Parietal lobe (tissue), 2 donors: ENCODE data around the gene CLK4. TPM values are rescaled to one million over a fixed set of nuclear protein-coding genes. Genes with fewer than 3 reads are reported as not detected.

Source experiments
- small RNA-seq: library from RNA; depleted of rRNA; stranded (forward); fragments of <200 nt; gene quantifications from one replicate; pipeline ENCODE3, GENCODE V24; 2014; ENCODE audit warnings: low replicate concordance
- total RNA-seq: library from RNA; depleted of rRNA; stranded (reverse); fragments of >200 nt; gene quantifications from one replicate; pipeline ENCODE4 v1.2.3, GENCODE V29; 2014

Gene CLK4
- 104 TPM for total RNA-seq

GRCh38 chr5:178626484-178627258 is at the start of gene CLK4:
CLK4 (minus strand) TSS chr5:178627050; CDS start chr5:178623416, 3,634 bp downstream.

GRCh38 chr5:178590141-178590923 is 36.5 kb downstream of the CLK4 start, which contains the start of gene COL23A1:
COL23A1 (minus strand) TSS chr5:178590393.

Small RNAs within 50 kb of the gene (small RNA-seq; reads per million reads assigned to genes)
- gene RN7SKP70: not detected

Other genes with a start within 250 kb of the CLK4 start
- gene COL23A1, start 36.7 kb downstream of the CLK4 start, total RNA-seq: 0.94 TPM
- gene ZNF354A, start 103.6 kb upstream of the CLK4 start, total RNA-seq: 25.4 TPM
- gene ZNF354B, start 232.9 kb upstream of the CLK4 start, total RNA-seq: 39.8 TPM